GM18909 (cell line): ENCODE results near the gene LIG4.
"Not testable (repeated sequence)": the region's sequence is repeated elsewhere in the genome, so short reads cannot be mapped to it uniquely, and the experiment has no call there.

Experiments used
- ATAC-seq: cut with Tn5 transposase; IDR thresholded peaks from one replicate; pipeline ENCODE4 v1.9.1; 2021; ENCODE audit warnings: mild to moderate bottlenecking; ENCODE audit not compliant: unreplicated experiment, poor library complexity

The LIG4 gene

GRCh38 chr13:108215436-108215835, at the start of gene LIG4:
LIG4 (minus strand) TSS chr13:108215536; CDS start chr13:108211268, 4,268 bp downstream.
- ATAC-seq, result peak; percentile 72

- no peak for ATAC-seq
Observed at GRCh38 chr13:108263621-108264355, 48.5 kb upstream of the LIG4 start.

- ATAC-seq, result no peak
Observed at GRCh38 chr13:108257248-108257647, 41.9 kb upstream of the LIG4 start.

- no peak for ATAC-seq
Observed at GRCh38 chr13:108249150-108249549, 33.8 kb upstream of the LIG4 start.

- no peak for ATAC-seq
Observed at GRCh38 chr13:108230377-108230776, 15.0 kb upstream of the LIG4 start.

- no peak for ATAC-seq
Observed at GRCh38 chr13:108227651-108228272, 12.4 kb upstream of the LIG4 start.

GRCh38 chr13:108226184-108226583, 10.8 kb upstream of the LIG4 start:
- ATAC-seq, result peak; percentile 32

GRCh38 chr13:108225440-108225839, 10.1 kb upstream of the LIG4 start:
- peak; percentile 70 for ATAC-seq

GRCh38 chr13:108223687-108224503, 8.6 kb upstream of the LIG4 start:
- no peak for ATAC-seq

- ATAC-seq, result no peak
Observed at GRCh38 chr13:108220041-108220440, 4.7 kb upstream of the LIG4 start.

GRCh38 chr13:108218044-108218974, 3.0 kb upstream of the LIG4 start, which contains the start of gene ABHD13:
ABHD13 (plus strand) TSS chr13:108218392; CDS start chr13:108229219, 10,827 bp downstream.
- ATAC-seq, result peak; percentile 79

GRCh38 chr13:108217307-108218043, 2.1 kb upstream of the LIG4 start:
- ATAC-seq, result not testable (repeated sequence)

- no peak for ATAC-seq
Observed at GRCh38 chr13:108214441-108215271, 680 bp downstream of the LIG4 start.

GRCh38 chr13:108213946-108214345, 1.4 kb downstream of the LIG4 start:
- ATAC-seq, result no peak

GRCh38 chr13:108212886-108213285, 2.5 kb downstream of the LIG4 start:
- peak; percentile 40 for ATAC-seq

GRCh38 chr13:108210551-108210950, 4.8 kb downstream of the LIG4 start:
- ATAC-seq, result no peak

GRCh38 chr13:108200781-108201398, 14.4 kb downstream of the LIG4 start:
- no peak for ATAC-seq

GRCh38 chr13:108195861-108196260, 19.5 kb downstream of the LIG4 start:
- no peak for ATAC-seq
